ENCODE results near the gene CEP63. TPM values are rescaled to one million over a fixed set of nuclear protein-coding genes. Genes with fewer than 3 reads are reported as not detected.

CEP63 gene
- total and polyA plus RNA-seq, 9 of the 15 experiments (the other 6 are each of a cell fraction or from before 2014, with no cell fraction given): 5.1 to 17.8 (median 10.6) TPM

GRCh38 chr3:134525293-134525692 lies 39.4 kb downstream of the CEP63 start:
- no peaks in the 10 kb centered on the region for H3K36me3 ChIP-seq (ENCODE audit: control insufficient read depth, insufficient read depth, low read length)
- H3K27me3 ChIP-seq (ENCODE audit: control insufficient read depth in 2 of 2, insufficient read depth in 2 of 2, low read length in 2 of 2): no peaks in the 10 kb centered on the region
- H3K9me3 ChIP-seq (replicated peaks; ENCODE audit: control insufficient read depth, insufficient read depth, low read depth, low read length): no peaks in the 10 kb centered on the region
- no peaks in the 10 kb centered on the region for H3K79me2 ChIP-seq (ENCODE audit: control insufficient read depth, insufficient read depth, low read length)
- ChIA-PET CTCF (ENCODE audit: low intra/inter-chr PET ratio) (no interaction called here), POLR2A (interaction anchor here (0.6 kb wide), 1 partner anchor 12 kb away, joined by 4 read pairs; no protein-coding TSS in a partner anchor)
- FAIRE-seq (no peak), DNase-seq (ENCODE audit: extremely low read depth in 1 of 4, low spot score in 3 of 4) (no peak), ATAC-seq (no peak)
- intact Hi-C loops (cut with micrococcal nuclease) (no loop called here), in situ Hi-C loops (cut with MboI) (no loop called here)
- no peak overlapping the region for H3K4me3 ChIP-seq
- TF ChIP-seq HCFC1 (IDR thresholded peaks at IDR 0.05; ENCODE audit: low read depth, low read length): no peak
- TF ChIP-seq MAFF (IDR thresholded peaks at IDR 0.05; ENCODE audit: low read length): no peak
- no peak overlapping the region for H3K9ac ChIP-seq (ENCODE audit: insufficient read depth in 1 of 2, low read depth in 2 of 2, low read length in 2 of 2)
- no peak overlapping the region for H3K27ac ChIP-seq (ENCODE audit: extremely low read depth, low read depth, low read length)
- no peak overlapping the region for H2AFZ ChIP-seq (ENCODE audit: low read depth, low read length)
- no peaks in the 10 kb centered on the region for H4K20me1 ChIP-seq (replicated peaks; ENCODE audit: control insufficient read depth, insufficient read depth, low read length)
- H3K4me1 ChIP-seq (replicated peaks in 1 of 2; ENCODE audit: control insufficient read depth in 2 of 2, insufficient read depth in 2 of 2, low read length in 2 of 2): no peaks in the 10 kb centered on the region; a peak in 1 of 5 replicates
- no peak overlapping the region for H3K4me2 ChIP-seq (ENCODE audit: insufficient read depth, low read length)
- no peaks in the 10 kb centered on the region for H3K9me1 ChIP-seq (ENCODE audit: control insufficient read depth, insufficient read depth, low read length)
- no TSS peak for BruUV-seq (replicated peaks)

- no peaks in the 10 kb centered on the region; a peak in 1 of 5 replicates for H3K4me1 ChIP-seq (replicated peaks in 1 of 2; ENCODE audit: control insufficient read depth in 2 of 2, insufficient read depth in 2 of 2, low read length in 2 of 2)
- no TSS peak for BruUV-seq (replicated peaks)
- no peak overlapping the region for H3K9ac ChIP-seq (ENCODE audit: insufficient read depth in 1 of 2, low read depth in 2 of 2, low read length in 2 of 2)
- in situ Hi-C loops (cut with MboI) (no loop called here), intact Hi-C loops (cut with micrococcal nuclease) (no loop called here)
- no peak for TF ChIP-seq TCF3 (CRISPR knock-in tag; IDR thresholded peaks at IDR 0.05)
- no peak for TF ChIP-seq SREBF1 (IDR thresholded peaks at IDR 0.05; ENCODE audit: borderline replicate concordance, low read depth, low read length)
- no peak for TF ChIP-seq ZNF766 (CRISPR knock-in tag; conservative IDR thresholded peaks at IDR 0.05)
- no peak for TF ChIP-seq PRPF4 (IDR thresholded peaks at IDR 0.05; ENCODE audit: insufficient read depth, low read depth, low read length, poor library complexity, severe bottlenecking)
- TF ChIP-seq, protein P1, sequence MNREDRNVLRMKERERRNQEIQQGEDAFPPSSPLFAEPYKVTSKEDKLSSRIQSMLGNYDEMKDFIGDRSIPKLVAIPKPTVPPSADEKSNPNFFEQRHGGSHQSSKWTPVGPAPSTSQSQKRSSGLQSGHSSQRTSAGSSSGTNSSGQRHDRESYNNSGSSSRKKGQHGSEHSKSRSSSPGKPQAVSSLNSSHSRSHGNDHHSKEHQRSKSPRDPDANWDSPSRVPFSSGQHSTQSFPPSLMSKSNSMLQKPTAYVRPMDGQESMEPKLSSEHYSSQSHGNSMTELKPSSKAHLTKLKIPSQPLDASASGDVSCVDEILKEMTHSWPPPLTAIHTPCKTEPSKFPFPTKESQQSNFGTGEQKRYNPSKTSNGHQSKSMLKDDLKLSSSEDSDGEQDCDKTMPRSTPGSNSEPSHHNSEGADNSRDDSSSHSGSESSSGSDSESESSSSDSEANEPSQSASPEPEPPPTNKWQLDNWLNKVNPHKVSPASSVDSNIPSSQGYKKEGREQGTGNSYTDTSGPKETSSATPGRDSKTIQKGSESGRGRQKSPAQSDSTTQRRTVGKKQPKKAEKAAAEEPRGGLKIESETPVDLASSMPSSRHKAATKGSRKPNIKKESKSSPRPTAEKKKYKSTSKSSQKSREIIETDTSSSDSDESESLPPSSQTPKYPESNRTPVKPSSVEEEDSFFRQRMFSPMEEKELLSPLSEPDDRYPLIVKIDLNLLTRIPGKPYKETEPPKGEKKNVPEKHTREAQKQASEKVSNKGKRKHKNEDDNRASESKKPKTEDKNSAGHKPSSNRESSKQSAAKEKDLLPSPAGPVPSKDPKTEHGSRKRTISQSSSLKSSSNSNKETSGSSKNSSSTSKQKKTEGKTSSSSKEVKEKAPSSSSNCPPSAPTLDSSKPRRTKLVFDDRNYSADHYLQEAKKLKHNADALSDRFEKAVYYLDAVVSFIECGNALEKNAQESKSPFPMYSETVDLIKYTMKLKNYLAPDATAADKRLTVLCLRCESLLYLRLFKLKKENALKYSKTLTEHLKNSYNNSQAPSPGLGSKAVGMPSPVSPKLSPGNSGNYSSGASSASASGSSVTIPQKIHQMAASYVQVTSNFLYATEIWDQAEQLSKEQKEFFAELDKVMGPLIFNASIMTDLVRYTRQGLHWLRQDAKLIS (CRISPR knock-in tag; IDR thresholded peaks at IDR 0.05): no peak
- TF ChIP-seq MCM5 (IDR thresholded peaks at IDR 0.05; ENCODE audit: low read depth): no peak
- TF ChIP-seq GTF2B (IDR thresholded peaks at IDR 0.05; ENCODE audit: extremely low read depth, insufficient read length): no peak
- no peak for TF ChIP-seq ZNF830 (CRISPR knock-in tag; IDR thresholded peaks at IDR 0.05)
- no peak for TF ChIP-seq SRSF9 (IDR thresholded peaks at IDR 0.05; ENCODE audit: borderline replicate concordance, low read depth, low read length)
- 22% methylated on average over 1 of the region's 1 CpG for WGBS (ENCODE audit: insufficient coverage, low coverage, missing lambda C conversion rate)
- no peaks in the 10 kb centered on the region for H3K9me3 ChIP-seq (replicated peaks; ENCODE audit: control insufficient read depth, insufficient read depth, low read depth, low read length)
- no peak for ATAC-seq
- H3K9me1 ChIP-seq (ENCODE audit: control insufficient read depth, insufficient read depth, low read length): no peaks in the 10 kb centered on the region
- H3K27ac ChIP-seq (ENCODE audit: extremely low read depth, low read depth, low read length): no peak overlapping the region
- no peak for DNase-seq (ENCODE audit: extremely low read depth in 1 of 4, low spot score in 3 of 4)
- no peak for FAIRE-seq
- H2AFZ ChIP-seq (ENCODE audit: low read depth, low read length): no peak overlapping the region
- H3K79me2 ChIP-seq (ENCODE audit: control insufficient read depth, insufficient read depth, low read length): no peaks in the 10 kb centered on the region
- no peak overlapping the region for H3K4me2 ChIP-seq (ENCODE audit: insufficient read depth, low read length)
- H3K36me3 ChIP-seq (ENCODE audit: control insufficient read depth, insufficient read depth, low read length): no peaks in the 10 kb centered on the region
- H3K4me3 ChIP-seq: no peak overlapping the region
- H3K27me3 ChIP-seq (ENCODE audit: control insufficient read depth in 2 of 2, insufficient read depth in 2 of 2, low read length in 2 of 2): no peaks in the 10 kb centered on the region
- ChIA-PET POLR2A (no interaction called here), CTCF (ENCODE audit: low intra/inter-chr PET ratio) (no interaction called here)
- no peaks in the 10 kb centered on the region for H4K20me1 ChIP-seq (replicated peaks; ENCODE audit: control insufficient read depth, insufficient read depth, low read length)
Measured at GRCh38 chr3:134526319-134526718, 40.5 kb downstream of the CEP63 start.
